Measurements from ENCODE around the gene TMEM176A.
"Not testable (repeated sequence)": the region's sequence is repeated elsewhere in the genome, so short reads cannot be mapped to it uniquely, and the experiment has no call there.

Gene TMEM176A

GRCh38 chr7:150788474-150789269 lies 11.9 kb upstream of the TMEM176A start:
- no peak for DNase-seq (ENCODE audit: low read depth in 2 of 2)

DNA sequence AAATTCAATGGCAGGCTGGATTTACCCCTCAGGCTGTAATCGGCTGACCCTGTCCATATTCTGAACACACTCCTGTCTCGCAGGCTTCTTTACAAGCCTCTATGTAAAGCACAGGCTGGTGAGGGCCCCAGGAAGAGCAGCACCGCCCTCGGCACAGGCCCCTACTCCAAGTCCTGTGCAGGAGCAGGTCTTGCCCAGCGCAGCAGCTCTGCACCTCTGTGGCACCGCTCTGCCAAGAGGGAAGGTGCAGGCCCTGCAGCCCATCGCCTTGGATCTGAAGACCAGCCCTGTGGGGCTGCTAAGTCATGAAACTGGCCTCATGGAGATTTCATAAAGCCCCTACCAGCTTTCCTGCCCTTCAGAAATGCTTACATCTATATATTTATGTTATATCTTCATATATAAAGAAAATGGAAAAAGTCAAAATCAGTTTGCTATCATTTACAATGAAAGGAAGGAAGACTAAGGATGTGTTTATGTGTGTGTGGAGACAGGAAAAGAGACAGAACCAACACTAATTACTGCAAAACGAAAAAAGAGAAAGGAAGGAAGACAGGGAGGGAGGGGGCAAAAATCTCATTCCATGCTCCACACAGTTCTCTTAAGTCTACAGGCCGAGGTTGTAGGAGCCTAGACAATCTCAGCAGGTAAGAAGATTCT lies 10.0 kb upstream of the TMEM176A start:
- DNase-seq (ENCODE audit: low read depth in 2 of 2), result no peak

- no peak for DNase-seq (ENCODE audit: low read depth in 2 of 2)
Measured at GRCh38 chr7:150791304-150791703, 9.3 kb upstream of the TMEM176A start.

GRCh38 chr7:150791746-150792452 lies 8.7 kb upstream of the TMEM176A start:
- DNase-seq (ENCODE audit: low read depth in 2 of 2), result no peak

DNA sequence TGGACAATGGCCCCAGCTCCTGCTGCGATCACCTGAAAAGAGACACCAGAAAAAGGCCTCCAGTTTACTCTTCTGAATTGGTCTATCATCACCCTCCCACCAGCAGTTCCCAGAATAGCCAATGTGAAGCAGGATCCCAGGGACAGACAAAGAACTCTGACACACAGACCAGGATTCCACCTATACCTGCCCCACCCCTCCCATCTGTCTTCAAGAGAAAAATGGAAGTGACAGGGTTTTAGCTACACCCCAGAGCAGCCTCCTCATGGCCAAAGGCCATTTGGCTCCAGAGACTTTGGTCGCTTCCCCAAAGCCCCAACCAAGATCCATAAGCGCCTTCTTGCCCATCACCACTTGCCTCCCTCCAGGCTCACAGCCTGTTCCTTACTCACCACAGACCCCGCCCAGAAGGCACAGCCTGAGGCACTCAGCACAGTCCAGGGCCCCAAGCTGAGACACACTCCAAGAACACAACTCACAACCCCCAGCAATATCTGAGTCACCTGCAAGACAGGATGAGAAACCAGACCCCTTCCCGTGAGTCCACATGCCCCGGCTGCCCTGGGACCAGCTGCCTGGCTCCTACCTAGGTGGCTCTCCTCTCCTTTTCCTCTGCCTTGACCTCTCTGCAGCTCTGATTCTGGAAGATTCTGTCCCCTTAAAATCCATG lies 6.9 kb upstream of the TMEM176A start:
- DNase-seq (ENCODE audit: low read depth in 2 of 2), result no peak

GRCh38 chr7:150797661-150798060 lies 2.9 kb upstream of the TMEM176A start:
- no peak for DNase-seq (ENCODE audit: low read depth in 2 of 2)

GRCh38 chr7:150799156-150799555 lies 1.4 kb upstream of the TMEM176A start:
- no peak for DNase-seq (ENCODE audit: low read depth in 2 of 2)

DNA sequence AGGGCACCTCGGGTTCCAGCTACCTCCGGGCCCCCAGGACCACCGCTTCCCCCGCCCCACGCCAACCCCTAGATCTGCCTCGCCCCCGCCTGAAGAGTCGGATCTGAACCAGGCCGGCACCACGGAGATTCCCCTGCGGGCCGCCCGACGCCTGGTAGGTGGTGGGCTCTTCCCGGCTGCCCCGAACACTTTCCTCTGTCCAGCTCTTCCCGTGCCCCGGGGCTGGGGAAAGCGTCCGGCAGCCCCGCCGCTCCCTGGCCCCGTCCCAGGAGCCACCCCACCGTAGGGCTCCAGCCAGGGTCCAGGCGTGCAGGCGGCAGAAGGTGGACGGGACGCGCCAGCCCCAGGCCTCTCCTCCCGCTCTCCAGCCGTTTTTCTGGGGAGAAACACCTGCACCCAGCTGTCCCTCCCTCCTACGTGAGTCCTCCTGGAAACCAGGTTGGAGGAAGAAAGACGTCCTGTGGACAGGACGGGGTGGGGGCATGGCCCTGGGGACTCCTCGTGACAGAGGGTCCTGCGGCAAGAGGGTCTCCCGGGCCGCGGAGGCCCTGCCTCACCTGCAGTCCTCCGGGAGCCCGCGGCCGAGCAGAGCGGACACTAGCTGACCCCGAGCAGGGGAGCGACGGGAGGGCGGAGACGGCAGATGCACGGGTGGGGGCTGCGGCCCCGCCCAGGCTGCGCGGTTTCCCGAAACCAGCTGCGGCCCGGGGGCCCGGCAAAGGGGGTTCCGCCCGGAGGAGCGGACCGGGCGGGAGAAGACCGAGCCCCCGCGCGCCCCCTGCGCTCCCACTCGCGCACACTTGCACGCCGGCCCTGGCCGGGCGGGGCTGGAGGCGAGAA lies 608 bp upstream of the TMEM176A start, which contains the start of gene TMEM176B:
TMEM176B (minus strand) TSS at position 624 of the 840 bp plus-strand sequence. CDS start 3,795 bp downstream, outside the sequence.
- no peak for DNase-seq (ENCODE audit: low read depth in 2 of 2)

DNA sequence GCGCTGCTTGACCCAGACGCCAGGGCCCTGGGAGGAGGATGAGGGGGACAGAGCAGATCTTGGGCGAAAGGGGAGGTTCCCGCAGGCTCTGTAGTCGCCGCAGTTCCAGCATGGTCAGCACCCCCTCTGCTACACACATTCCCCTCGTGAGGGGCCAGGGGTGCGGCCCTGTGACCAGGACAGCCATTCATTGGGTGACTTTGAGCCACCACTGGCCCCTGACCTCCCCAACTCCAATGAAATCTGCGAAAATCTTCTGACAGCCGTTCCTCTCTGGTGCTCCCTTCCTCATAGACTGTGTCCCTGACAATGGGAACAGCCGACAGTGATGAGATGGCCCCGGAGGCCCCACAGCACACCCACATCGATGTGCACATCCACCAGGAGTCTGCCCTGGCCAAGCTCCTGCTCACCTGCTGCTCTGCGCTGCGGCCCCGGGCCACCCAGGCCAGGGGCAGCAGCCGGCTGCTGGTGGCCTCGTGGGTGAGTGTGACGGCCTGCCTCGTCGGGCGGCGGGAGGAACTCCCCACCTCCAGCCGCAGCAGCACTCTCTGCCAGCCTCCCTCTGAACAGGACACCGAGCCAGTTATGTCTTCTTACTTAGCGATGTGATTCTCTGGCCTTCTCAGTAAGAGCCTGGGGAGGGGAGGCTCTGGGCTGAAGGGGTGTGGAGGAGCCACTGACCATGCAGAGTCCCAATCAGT lies 825 bp downstream of the TMEM176A start:
- no peak for DNase-seq (ENCODE audit: low read depth in 2 of 2)

- DNase-seq (ENCODE audit: low read depth in 2 of 2), result no peak
Measured at GRCh38 chr7:150801946-150802771, 1.6 kb downstream of the TMEM176A start.

- DNase-seq (ENCODE audit: low read depth in 2 of 2), result no peak
Measured at GRCh38 chr7:150803161-150803860, 2.7 kb downstream of the TMEM176A start.

DNA sequence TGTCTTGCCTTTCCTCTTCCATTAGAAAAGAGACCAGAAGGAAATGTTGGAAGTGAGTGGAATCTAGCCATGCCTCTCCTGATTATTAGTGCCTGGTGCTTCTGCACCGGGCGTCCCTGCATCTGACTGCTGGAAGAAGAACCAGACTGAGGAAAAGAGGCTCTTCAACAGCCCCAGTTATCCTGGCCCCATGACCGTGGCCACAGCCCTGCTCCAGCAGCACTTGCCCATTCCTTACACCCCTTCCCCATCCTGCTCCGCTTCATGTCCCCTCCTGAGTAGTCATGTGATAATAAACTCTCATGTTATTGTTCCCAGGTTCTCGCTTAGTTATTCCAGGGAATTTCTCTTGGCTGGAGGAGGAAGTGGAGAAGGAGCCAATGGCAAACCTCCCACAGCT lies 4.2 kb downstream of the TMEM176A start:
- no peak for DNase-seq (ENCODE audit: low read depth in 2 of 2)

DNA sequence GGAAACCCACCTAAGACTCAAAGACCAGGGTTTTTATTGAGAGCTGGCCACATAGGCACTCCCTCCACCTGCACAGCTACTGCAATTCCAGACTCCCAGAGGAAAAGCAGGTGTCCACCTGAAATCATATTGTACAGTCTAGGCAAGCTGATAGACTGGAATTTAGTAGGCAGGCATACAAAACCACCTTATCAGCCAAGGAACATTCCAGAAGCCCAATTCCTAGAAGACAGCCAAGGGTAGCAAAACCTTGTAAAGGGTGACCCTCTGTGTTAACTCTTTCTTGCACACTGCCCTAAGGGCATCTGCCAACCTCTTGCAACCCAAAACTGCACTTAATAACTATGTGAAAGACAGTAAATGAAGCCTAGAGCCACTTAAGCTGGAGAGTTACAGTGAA lies 5.3 kb downstream of the TMEM176A start:
- no peak for DNase-seq (ENCODE audit: low read depth in 2 of 2)

DNA sequence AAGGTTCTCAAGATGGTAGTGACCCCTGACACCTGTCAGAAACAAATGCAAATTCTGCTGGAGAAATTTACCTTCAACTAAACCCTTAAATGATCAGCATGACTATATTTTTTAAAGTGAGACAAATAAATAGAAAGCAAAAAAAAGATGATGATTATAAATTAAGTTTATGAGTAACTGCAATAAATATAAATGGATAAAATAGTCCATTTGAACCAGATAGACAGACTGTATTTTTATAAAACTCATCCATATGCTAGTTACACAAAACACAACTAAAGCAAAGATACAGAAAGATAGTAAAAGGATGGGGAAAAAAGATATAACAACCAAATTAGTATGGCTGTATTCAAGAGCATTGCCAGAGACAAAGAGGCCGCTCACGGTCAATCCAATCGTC lies 5.9 kb downstream of the TMEM176A start:
- no peak for DNase-seq (ENCODE audit: low read depth in 2 of 2)

DNA sequence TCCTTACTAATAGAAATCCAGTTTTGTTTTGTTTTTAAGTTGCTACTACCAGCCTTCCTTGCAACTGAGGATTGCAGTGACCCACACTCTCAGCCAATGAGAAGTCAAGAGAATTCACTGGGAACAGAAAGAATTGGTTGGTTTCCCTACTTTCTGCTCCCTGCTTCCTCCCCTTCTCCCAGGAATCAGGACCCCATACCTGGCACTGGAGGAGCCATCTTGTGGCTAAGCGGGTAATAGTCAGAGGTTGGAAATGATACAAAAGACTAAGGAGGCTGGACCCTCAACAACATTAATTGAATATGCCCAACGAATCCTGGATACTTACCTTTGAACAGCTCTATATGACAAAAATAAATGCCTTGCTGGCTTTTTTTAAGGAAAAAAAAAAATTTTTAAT lies 6.3 kb downstream of the TMEM176A start:
- no peak for DNase-seq (ENCODE audit: low read depth in 2 of 2)

- DNase-seq (ENCODE audit: low read depth in 2 of 2), result not testable (repeated sequence)
Measured at GRCh38 chr7:150807616-150808438, 7.3 kb downstream of the TMEM176A start.

- DNase-seq (ENCODE audit: low read depth in 2 of 2), result no peak
Measured at GRCh38 chr7:150814328-150815001, 13.9 kb downstream of the TMEM176A start.

Data from stimulated activated CD8-positive, alpha-beta memory T cell treated with anti-CD3 and anti-CD28 coated beads, Interleukin-15, amount 100 ng/mL, for 48 hours (primary cell).